ENCODE results near the gene HYOU1. TPM values are rescaled to one million over a fixed set of nuclear protein-coding genes. Genes with fewer than 3 reads are reported as not detected.

The HYOU1 gene
- total and polyA plus RNA-seq, 2 of the 8 experiments (the other 6 are each of a cell fraction or from before 2014, with no cell fraction given): 239 to 295 TPM

DNA sequence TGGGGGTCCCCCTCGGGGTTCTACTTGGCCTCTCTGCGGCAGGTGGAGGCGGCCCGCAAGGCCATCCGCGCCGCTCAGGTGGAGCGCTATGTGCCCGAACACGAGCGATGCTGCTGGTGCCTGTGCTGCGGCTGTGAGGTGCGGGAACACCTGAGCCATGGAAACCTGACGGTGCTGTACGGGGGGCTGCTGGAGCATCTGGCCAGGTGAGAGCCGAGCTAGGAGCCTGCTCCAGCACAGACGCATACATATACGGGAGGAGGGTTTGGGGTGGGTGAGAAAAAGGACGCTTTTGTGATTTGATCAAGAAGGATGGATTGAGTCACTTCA lies 58.7 kb downstream of the HYOU1 start:
- H3K4me3 ChIP-seq (ENCODE audit: extremely low read depth in 1 of 4, insufficient read depth in 2 of 4, low read depth in 3 of 4, low read length in 4 of 4): peak overlapping the region; percentile 84 to 97 (median 90)
- H3K27ac ChIP-seq (ENCODE audit: low read depth, low read length): peak overlapping the region; percentile 70
- peaks cover 12% of the 10 kb centered on the region for H3K23me2 ChIP-seq (ENCODE audit: low read depth, low read length)
- FAIRE-seq (no peak), DNase-seq (ENCODE audit: low read depth in 1 of 2, low spot score in 2 of 2) (no peak)
- H3K18ac ChIP-seq (ENCODE audit: extremely low read depth, low read length): peak overlapping the region; percentile 85
- H3K27me3 ChIP-seq (replicated peaks in 1 of 4; ENCODE audit: control insufficient read depth in 3 of 4, extremely low read depth in 1 of 4, insufficient read depth in 3 of 4, low read length in 3 of 4): no peaks in the 10 kb centered on the region
- peak overlapping the region; percentile 97 for H3K4ac ChIP-seq (replicated peaks; ENCODE audit: insufficient read length, low read depth, low read length)
- H3K56ac ChIP-seq (replicated peaks; ENCODE audit: insufficient read length, low read depth, low read length): peak overlapping the region; percentile 90
- peak overlapping the region; percentile 78 to 82 (median 81) for H3K9ac ChIP-seq (replicated peaks in 1 of 4; ENCODE audit: extremely low read depth in 1 of 4, low read depth in 3 of 4, low read length in 3 of 4)
- H4K5ac ChIP-seq (ENCODE audit: insufficient read length, low read depth, low read length): peak overlapping the region; percentile 78
- H3K4me1 ChIP-seq (replicated peaks in 1 of 4; ENCODE audit: control insufficient read depth in 3 of 4, insufficient read depth in 4 of 4, low read length in 3 of 4): peaks cover 0 to 6% (median under 1%) of the 10 kb centered on the region in 4 experiments; a peak in 2 of 7 replicates
- no peak overlapping the region for H2BK20ac ChIP-seq (ENCODE audit: low read length)
- peaks cover 7% of the 10 kb centered on the region for H3K79me1 ChIP-seq (ENCODE audit: low read depth, low read length)
- no peak overlapping the region for H2BK120ac ChIP-seq (replicated peaks; ENCODE audit: low read depth, low read length)
- H4K91ac ChIP-seq (replicated peaks; ENCODE audit: insufficient read length, low read length): peak overlapping the region; percentile 69
- no peak overlapping the region for H2AK5ac ChIP-seq (ENCODE audit: low read depth, low read length)
- WGBS, 2 experiments (ENCODE audit: extremely low coverage in 1 of 2, insufficient coverage in 1 of 2, insufficient read length in 1 of 2, insufficient replicate concordance in 2 of 2, low coverage in 1 of 2, low lambda C conversion rate in 2 of 2, missing lambda C conversion rate in 1 of 2): 1% methylated on average over 19 of the region's 19 CpGs; no CpG with 5 or more reads in 1 of the 2 experiments
- H2AFZ ChIP-seq (ENCODE audit: low read length): peak overlapping the region; percentile 10; the same call in 1 of the 2 replicates
- H3K36me3 ChIP-seq (ENCODE audit: control insufficient read depth in 2 of 4, insufficient read depth in 4 of 4, low read length in 3 of 4): peaks cover 3 to 35% (median 19%) of the 10 kb centered on the region in 4 experiments; a peak in 7 of 8 replicates
- H3K23ac ChIP-seq (ENCODE audit: insufficient read length): no peak overlapping the region
- peak overlapping the region; percentile 90 for H4K8ac ChIP-seq (ENCODE audit: extremely low read depth, insufficient read depth, low read length)
- no peak overlapping the region for H3K14ac ChIP-seq (ENCODE audit: insufficient read length)
- POLR2A ChIA-PET (ENCODE audit: partially characterized antibody): interaction anchor here (0.9 to 15.2 kb wide), 15 partner anchors 14 to 171 kb away, joined by 3 to 264 read pairs (median 4); partner anchors contain the start of genes RPS25 and TRAPPC4
- peak overlapping the region; percentile 45 for H2BK12ac ChIP-seq (ENCODE audit: low read depth, low read length)
- no peaks in the 10 kb centered on the region for H4K20me1 ChIP-seq (replicated peaks in 1 of 2; ENCODE audit: control insufficient read depth in 1 of 2, insufficient read depth in 2 of 2, low read length in 2 of 2)
- CTCF ChIA-PET (ENCODE audit: partially characterized antibody): interaction anchor here (1.5 kb wide), 1 partner anchor 15 kb away, joined by 4 read pairs; no protein-coding TSS in a partner anchor
- peak overlapping the region; percentile 95 to 100 for H3K4me2 ChIP-seq (ENCODE audit: insufficient read depth in 1 of 2, low read depth in 2 of 2, low read length in 2 of 2)
- no peaks in the 10 kb centered on the region for H3K9me3 ChIP-seq (ENCODE audit: insufficient read depth in 2 of 2, low read depth in 1 of 2, low read length in 1 of 2)
- H2BK5ac ChIP-seq (ENCODE audit: low read depth, low read length): peak overlapping the region; percentile 93; the same call in 1 of the 2 replicates
- H3K79me2 ChIP-seq (ENCODE audit: control insufficient read depth in 1 of 2, insufficient read depth in 2 of 2, low read length in 2 of 2): peaks cover 0 to 41% of the 10 kb centered on the region in 2 experiments; a peak in 3 of 4 replicates
- no peak overlapping the region; the same call in 1 of the 2 replicates for H2BK15ac ChIP-seq (ENCODE audit: low read length)
- TF ChIP-seq, protein P1, sequence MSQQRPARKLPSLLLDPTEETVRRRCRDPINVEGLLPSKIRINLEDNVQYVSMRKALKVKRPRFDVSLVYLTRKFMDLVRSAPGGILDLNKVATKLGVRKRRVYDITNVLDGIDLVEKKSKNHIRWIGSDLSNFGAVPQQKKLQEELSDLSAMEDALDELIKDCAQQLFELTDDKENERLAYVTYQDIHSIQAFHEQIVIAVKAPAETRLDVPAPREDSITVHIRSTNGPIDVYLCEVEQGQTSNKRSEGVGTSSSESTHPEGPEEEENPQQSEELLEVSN (IDR thresholded peaks at IDR 0.05): no peak
- peak; percentile 47 for TF ChIP-seq ASH2L (IDR thresholded peaks at IDR 0.05; ENCODE audit: low read length)
- 0 out of 2 replicates have a peak, but pooled peaks have one; percentile 20 for TF ChIP-seq KDM5A (IDR thresholded peaks at IDR 0.05; ENCODE audit: low read length)
- no peak for TF ChIP-seq SIX5 (IDR thresholded peaks at IDR 0.05; ENCODE audit: low read depth, low read length)
- TF ChIP-seq, protein P2, sequence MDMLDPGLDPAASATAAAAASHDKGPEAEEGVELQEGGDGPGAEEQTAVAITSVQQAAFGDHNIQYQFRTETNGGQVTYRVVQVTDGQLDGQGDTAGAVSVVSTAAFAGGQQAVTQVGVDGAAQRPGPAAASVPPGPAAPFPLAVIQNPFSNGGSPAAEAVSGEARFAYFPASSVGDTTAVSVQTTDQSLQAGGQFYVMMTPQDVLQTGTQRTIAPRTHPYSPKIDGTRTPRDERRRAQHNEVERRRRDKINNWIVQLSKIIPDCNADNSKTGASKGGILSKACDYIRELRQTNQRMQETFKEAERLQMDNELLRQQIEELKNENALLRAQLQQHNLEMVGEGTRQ (IDR thresholded peaks at IDR 0.05; ENCODE audit: low read length): no peak
- TF ChIP-seq SIN3A (conservative IDR thresholded peaks at IDR 0.05 in 1 of 2, IDR thresholded peaks at IDR 0.05 in 1 of 2; ENCODE audit: low read depth in 1 of 2, low read length in 2 of 2): 0 out of 4 replicates have a peak, but pooled peaks of 1 of the 2 experiments have one; percentile 45
- TF ChIP-seq EP300 (IDR thresholded peaks at IDR 0.05; ENCODE audit: borderline replicate concordance in 1 of 2, low read depth in 2 of 2, low read length in 2 of 2): no peak
- TF ChIP-seq CBX8 (IDR thresholded peaks at IDR 0.05; ENCODE audit: borderline replicate concordance, low read depth, low read length): no peak

All from H1 (cell line).